Endothelial cell of umbilical vein (primary cell): ENCODE results near the gene PTCD1. TPM values are rescaled to one million over a fixed set of nuclear protein-coding genes. Genes with fewer than 3 reads are reported as not detected.
A peak's percentile ranks its signal among the peaks of the same experiment; 100 is the strongest.

Experiments used
- Bru-seq: library from RNA; stranded (reverse); fragments of 400-500 nt; gene quantifications from one replicate; lab custom pipeline; 2021; lab: Mats Ljungman, UMichigan
- BruChase-seq, 2 experiments: library from RNA; stranded (reverse); fragments of 400-500 nt; gene quantifications; one replicate each; lab custom pipeline; 2021; lab: Mats Ljungman, UMichigan
- BruUV-seq: library from RNA; stranded (reverse); fragments of 400-500 nt; replicated peaks from 2 replicates; lab custom pipeline; 2021; lab: Mats Ljungman, UMichigan
- CTCF ChIA-PET: fragments of 300-600, 350-600 bp; sonication (Branson Sonifier 250); formaldehyde crosslinking; loops from one replicate; lab custom pipeline; 2021; ENCODE audit warnings: antibody characterized with exemption, inconsistent platforms; lab: Charles Lee
- POLR2A ChIA-PET: fragments of 300-600, 350-600 bp; sonication (Branson Sonifier 250); formaldehyde crosslinking; loops from one replicate; lab custom pipeline; 2021; ENCODE audit warnings: antibody characterized with exemption, inconsistent platforms; lab: Charles Lee
- DNase-seq: peaks from one replicate; pipeline ENCODE4 v3.0.0-alpha.2; 2011; ENCODE audit warnings: low read depth, low spot score
- FAIRE-seq: peaks from 2 replicates; lab custom pipeline; 2011; peaks lifted over from hg19 to GRCh38; lab: Jason Lieb, UNC
- H2AFZ ChIP-seq: 2 replicates; pipeline ENCODE4 v1.6.0; 2012; ENCODE audit warnings: low read depth, low read length, control low read depth, inconsistent platforms
- H3K27ac ChIP-seq: 2 replicates; pipeline ENCODE4 v1.5.1; 2011; ENCODE audit warnings: low read depth, mild to moderate bottlenecking, control low read depth, low read length, moderate library complexity; ENCODE audit not compliant: insufficient read depth
- H3K27me3 ChIP-seq, 2 experiments: 2 replicates each; pipeline versions ENCODE4 v1.6.0 to v1.6.1; 2011; ENCODE audit warnings: low read length in 2 of 2, mixed read lengths in 1 of 2; ENCODE audit not compliant: control insufficient read depth in 2 of 2, insufficient read depth in 2 of 2
- H3K36me3 ChIP-seq, 2 experiments: 2 replicates in 1 of 2; 3 replicates in 1 of 2; pipeline ENCODE4 v1.5.1; 2011; ENCODE audit warnings: low read length in 2 of 2, mild to moderate bottlenecking in 1 of 2, moderate library complexity in 1 of 2; ENCODE audit not compliant: control insufficient read depth in 2 of 2, insufficient read depth in 2 of 2; ENCODE audit errors: extremely low read depth in 1 of 2
- H3K4me1 ChIP-seq: 3 replicates; pipeline ENCODE4 v1.5.1; 2011; ENCODE audit warnings: mild to moderate bottlenecking, low read length; ENCODE audit not compliant: control insufficient read depth, insufficient read depth; ENCODE audit errors: extremely low read depth
- H3K4me2 ChIP-seq: 2 replicates; pipeline ENCODE4 v1.6.1; 2011; ENCODE audit warnings: low read length, control low read depth, mixed read lengths; ENCODE audit not compliant: insufficient read depth
- H3K4me3 ChIP-seq, 3 experiments: fragments of 200-600 bp in 1 of 3; sonication (generic), shearing (Covaris generic) in 1 of 3; replicated peaks in 1 of 3; 2 replicates each; pipeline ENCODE4 v1.5.1; 2011 to 2016; ENCODE audit warnings: control low read depth in 3 of 3, low read length in 3 of 3, mild to moderate bottlenecking in 2 of 3, inconsistent platforms in 1 of 3, low read depth in 1 of 3, moderate library complexity in 1 of 3; ENCODE audit not compliant: insufficient read depth in 1 of 3
- H3K79me2 ChIP-seq: 2 replicates; pipeline ENCODE4 v1.6.0; 2012; ENCODE audit warnings: low read length, inconsistent platforms; ENCODE audit not compliant: control insufficient read depth, insufficient read depth
- H3K9ac ChIP-seq: replicated peaks from 2 replicates; pipeline ENCODE3; 2011; ENCODE audit warnings: low read length, control low read depth; ENCODE audit not compliant: insufficient read depth; ENCODE audit errors: extremely low read depth
- H3K9me1 ChIP-seq: replicated peaks from 3 replicates; pipeline ENCODE4 v1.6.0; 2011; ENCODE audit warnings: mild to moderate bottlenecking, low read length; ENCODE audit not compliant: control insufficient read depth, insufficient read depth; ENCODE audit errors: extremely low read depth
- H3K9me3 ChIP-seq: replicated peaks from 2 replicates; pipeline ENCODE4 v1.5.1; 2012; ENCODE audit warnings: low read length, inconsistent platforms; ENCODE audit not compliant: control insufficient read depth, insufficient read depth
- H4K20me1 ChIP-seq: replicated peaks from 2 replicates; pipeline ENCODE3; 2011; ENCODE audit warnings: mild to moderate bottlenecking, low read length; ENCODE audit not compliant: control insufficient read depth, insufficient read depth; ENCODE audit errors: extremely low read depth
- CTCF ChIP-seq, 2 donors: IDR thresholded peaks; 1 replicate in 1 of 2; 2 replicates in 1 of 2; pipeline ENCODE4 v1.5.1; 2011; ENCODE audit warnings: low read length in 2 of 2, mild to moderate bottlenecking in 2 of 2, moderate library complexity in 2 of 2, control low read depth in 1 of 2, inconsistent platforms in 1 of 2, low read depth in 1 of 2; ENCODE audit not compliant: insufficient read depth in 1 of 2; ENCODE audit errors: extremely low read depth in 1 of 2
- JUN ChIP-seq: IDR thresholded peaks from 2 replicates; pipeline ENCODE4 v1.6.1; 2011; ENCODE audit warnings: borderline replicate concordance, low read depth; ENCODE audit not compliant: insufficient read length, insufficient read depth
- MAX ChIP-seq: IDR thresholded peaks from 2 replicates; pipeline ENCODE4 v1.6.1; 2011; ENCODE audit not compliant: insufficient read depth, insufficient read length
- MYC ChIP-seq: IDR thresholded peaks from one replicate; pipeline ENCODE4 v1.6.1; 2011; ENCODE audit warnings: mild to moderate bottlenecking, low read depth, low read length
- POLR2A ChIP-seq: IDR thresholded peaks from 2 replicates; pipeline ENCODE4 v1.6.1; 2012; ENCODE audit warnings: low read depth, mild to moderate bottlenecking, control low read depth, low read length
- POLR2AphosphoS5 ChIP-seq: IDR thresholded peaks from 2 replicates; pipeline ENCODE4 v1.6.1; 2012; ENCODE audit warnings: low read depth, mild to moderate bottlenecking, control low read depth, low read length, moderate library complexity; ENCODE audit not compliant: insufficient read depth
- dilution Hi-C: fragments of 300-500 bp; cut with MboI; formaldehyde crosslinking; loops from one replicate; pipeline ENCODE4 v1.15.0; 2019; ENCODE audit warnings: low sequenced_read_pairs; ENCODE audit not compliant: extremely low pct_ligation_motif_present
- intact Hi-C: fragments of 100-400 bp; cut with micrococcal nuclease; formaldehyde crosslinking; loops from one replicate; pipeline ENCODE4 v1.10.0; 2022
- long read RNA-seq: library from polyadenylated mRNA; stranded (forward); transcript quantifications from one replicate; pipeline ENCODE4 v2.0.0, GENCODE V29; 2021
- polyA minus RNA-seq, 3 experiments: library from RNA; depleted of rRNA, polyadenylated mRNA; stranded (reverse); fragments of >200 nt; gene quantifications; 1 replicate in 1 of 3; 2 replicates in 2 of 3; pipeline ENCODE4 v1.2.3, GENCODE V29; 2011
- polyA plus RNA-seq, 4 experiments: library from polyadenylated mRNA; depleted of rRNA in 3 of 4; stranded (reverse) in 3 of 4; unstranded in 1 of 4; fragments of >200 nt; gene quantifications; 2 replicates each; pipeline versions ENCODE4 v1.2.1 to v1.2.3, GENCODE V29; 2011 to 2012; ENCODE audit warnings: missing spikeins in 1 of 4
- total RNA-seq: library from RNA; stranded (reverse); gene quantifications from 2 replicates; pipeline ENCODE4 v1.2.3, GENCODE V29; 2021

PTCD1 gene
- total RNA-seq (6.9 and 9.6 TPM in 2 replicates), polyA plus RNA-seq (3.8 and 4.2 TPM in 2 replicates), polyA minus RNA-seq (2.9 and 3.2 TPM in 2 replicates), Bru-seq, nascent RNA (percentile 45 among the genes with signal in this experiment), BruChase-seq, experiment 1, labeled RNA remaining after a 6-hour chase (percentile 53 among the genes with signal in this experiment), BruChase-seq, experiment 2, labeled RNA remaining after a 2-hour chase (percentile 54 among the genes with signal in this experiment)
- polyA plus RNA-seq (2011; cell fraction: cytosol; rRNA removed) = 2.6 and 3.6 TPM in 2 replicates
- polyA plus RNA-seq (2011; cell fraction: nucleus; rRNA removed) = 6.4 TPM in 2 replicates
- polyA plus RNA-seq (2012) = 3.3 and 3.9 TPM in 2 replicates
- 5.2 TPM for polyA minus RNA-seq (2011; cell fraction: cytosol; rRNA and poly(A)+ RNA removed)
- 3.5 and 3.7 TPM in 2 replicates for polyA minus RNA-seq (2011; cell fraction: nucleus; rRNA and poly(A)+ RNA removed)
- long read RNA-seq, full-length matches to known transcripts = 9 of 33 reads
- long read RNA-seq, partial matches to known transcripts = 5 of 33 reads
- long read RNA-seq, other reads (novel, unspliced or antisense) = 19 of 33 reads

- intact Hi-C loops (loop anchor here (1.0 kb wide), 1 partner anchor 27 kb away; the partner anchor contains the start of gene ATP5MF), dilution Hi-C loops (no loop called here)
- no TSS peak for BruUV-seq
- peak within 1 kb of the TSS; percentile 83 for H3K4me2 ChIP-seq
- H3K9me3 ChIP-seq = no peaks in the 10 kb centered on the region
- POLR2A ChIA-PET = interaction anchor here (0.6 to 1.3 kb wide), 2 partner anchors 15 to 38 kb away, joined by 3 to 5 read pairs; no protein-coding TSS in a partner anchor
- CTCF ChIA-PET = interaction anchor here (1.0 kb wide), 2 partner anchors 23 to 142 kb away, joined by 3 to 4 read pairs; no protein-coding TSS in a partner anchor
- no peaks in the 10 kb centered on the region for H3K27me3 ChIP-seq
- peaks cover 46% of the 10 kb centered on the region for H3K79me2 ChIP-seq
- peak; percentile 99 for FAIRE-seq
- H3K9me1 ChIP-seq = no peaks in the 10 kb centered on the region
- peak; percentile 87 for TF ChIP-seq POLR2AphosphoS5
- no peak for TF ChIP-seq CTCF (IDR thresholded peaks at IDR 0.05; ENCODE audit: extremely low read depth in 1 of 2, insufficient read depth in 1 of 2, low read depth in 1 of 2, low read length in 2 of 2)
- peak; percentile 14 for TF ChIP-seq MYC
- TF ChIP-seq MAX = peak; percentile 37
- TF ChIP-seq POLR2A = peak; percentile 71
- no peak for TF ChIP-seq JUN
- peak within 1 kb of the TSS; percentile 87 for H3K9ac ChIP-seq
- peak within 1 kb of the TSS; percentile 98 for H2AFZ ChIP-seq
- H4K20me1 ChIP-seq = no peaks in the 10 kb centered on the region
- peak; percentile 95 for DNase-seq
- peak within 1 kb of the TSS; percentile 9 for H3K27ac ChIP-seq
- H3K4me1 ChIP-seq = peaks cover 14% of the 10 kb centered on the region
- peaks cover 3 to 5% of the 10 kb centered on the region in 2 experiments for H3K36me3 ChIP-seq
- H3K4me3 ChIP-seq = peak within 1 kb of the TSS; percentile 83 to 89 (median 88)
These were observed at the start of gene PTCD1, which contains the start of gene CPSF4 for GRCh38 chr7:99438573-99439480. PTCD1 (minus strand) TSS chr7:99438798; CDS start chr7:99435242, 3,556 bp downstream. CPSF4 (plus strand) TSS chr7:99438943; CDS start chr7:99439083, 140 bp downstream.
